ENCODE data around the gene CD40. TPM values are rescaled to one million over a fixed set of nuclear protein-coding genes. Genes with fewer than 3 reads are reported as not detected.

The CD40 gene
- total and polyA plus RNA-seq, 2 donors (not counting 1 experiment from before 2014, with no cell fraction given) = 1.5 to 2.3 TPM

GRCh38 chr20:46171909-46172308 is 53.8 kb downstream of the CD40 start:
- TF ChIP-seq EZH2 (IDR thresholded peaks at IDR 0.05; ENCODE audit: low read length, missing control alignments) (no peak), CTCF (conservative IDR thresholded peaks at IDR 0.05 in 1 of 2, IDR thresholded peaks at IDR 0.05 in 1 of 2; ENCODE audit: low read depth in 1 of 2, low read length in 2 of 2) (no peak)
- Histone ChIP-seq H3K27me3 (ENCODE audit: control insufficient read depth, insufficient read depth, low read length) (peaks cover 32% of the 10 kb centered on the region), H4K20me1 (ENCODE audit: control insufficient read depth, extremely low read depth, insufficient read depth, low read length) (no peaks in the 10 kb centered on the region), H3K27ac (ENCODE audit: insufficient read depth, low read length) (no peak overlapping the region), H3K36me3 (ENCODE audit: control insufficient read depth, insufficient read depth, low read length) (no peaks in the 10 kb centered on the region), H3K9ac (ENCODE audit: insufficient read depth, low read length) (no peak overlapping the region), H3K4me1 (ENCODE audit: control insufficient read depth, extremely low read depth, insufficient read depth, low read length) (no peaks in the 10 kb centered on the region), H3K4me3 (replicated peaks in 1 of 4; ENCODE audit: control extremely low read depth in 1 of 4, insufficient read depth in 1 of 4, low read depth in 3 of 4, low read length in 4 of 4) (no peak overlapping the region), H3K79me2 (ENCODE audit: control insufficient read depth, insufficient read depth, low read length) (no peaks in the 10 kb centered on the region), H3K9me3 (ENCODE audit: control insufficient read depth, insufficient read depth, low read depth, low read length) (no peaks in the 10 kb centered on the region), H2AFZ (ENCODE audit: low read length) (no peak overlapping the region), H3K4me2 (ENCODE audit: extremely low read depth, insufficient read depth, low read length) (no peak overlapping the region)
- no peak for DNase-seq (ENCODE audit: low read depth in 2 of 2)

- no peak for TF ChIP-seq EZH2 (IDR thresholded peaks at IDR 0.05; ENCODE audit: low read length, missing control alignments)
- TF ChIP-seq CTCF (conservative IDR thresholded peaks at IDR 0.05 in 1 of 2, IDR thresholded peaks at IDR 0.05 in 1 of 2; ENCODE audit: low read depth in 1 of 2, low read length in 2 of 2) = no peak
These were observed 54.3 kb downstream of the CD40 start for GRCh38 chr20:46172455-46172854.

GRCh38 chr20:46172961-46173536 is 54.9 kb downstream of the CD40 start:
- H2AFZ ChIP-seq (ENCODE audit: low read length) = no peak overlapping the region
- no peaks in the 10 kb centered on the region for H3K4me1 ChIP-seq (ENCODE audit: control insufficient read depth, extremely low read depth, insufficient read depth, low read length)
- H3K36me3 ChIP-seq (ENCODE audit: control insufficient read depth, insufficient read depth, low read length) = no peaks in the 10 kb centered on the region
- DNase-seq (ENCODE audit: low read depth in 2 of 2) = no peak
- H3K9ac ChIP-seq (ENCODE audit: insufficient read depth, low read length) = no peak overlapping the region
- H4K20me1 ChIP-seq (ENCODE audit: control insufficient read depth, extremely low read depth, insufficient read depth, low read length) = no peaks in the 10 kb centered on the region
- peaks cover 32% of the 10 kb centered on the region for H3K27me3 ChIP-seq (ENCODE audit: control insufficient read depth, insufficient read depth, low read length)
- TF ChIP-seq EZH2 (IDR thresholded peaks at IDR 0.05; ENCODE audit: low read length, missing control alignments) = no peak
- TF ChIP-seq CTCF (conservative IDR thresholded peaks at IDR 0.05 in 1 of 2, IDR thresholded peaks at IDR 0.05 in 1 of 2; ENCODE audit: low read depth in 1 of 2, low read length in 2 of 2) = no peak
- H3K9me3 ChIP-seq (ENCODE audit: control insufficient read depth, insufficient read depth, low read depth, low read length) = no peaks in the 10 kb centered on the region
- no peak overlapping the region for H3K4me2 ChIP-seq (ENCODE audit: extremely low read depth, insufficient read depth, low read length)
- no peak overlapping the region for H3K4me3 ChIP-seq (replicated peaks in 1 of 4; ENCODE audit: control extremely low read depth in 1 of 4, insufficient read depth in 1 of 4, low read depth in 3 of 4, low read length in 4 of 4)
- no peaks in the 10 kb centered on the region for H3K79me2 ChIP-seq (ENCODE audit: control insufficient read depth, insufficient read depth, low read length)
- no peak overlapping the region for H3K27ac ChIP-seq (ENCODE audit: insufficient read depth, low read length)

More at GRCh38 chr20:46172455-46172854, 54.3 kb downstream of the CD40 start:
- H3K4me1 ChIP-seq (ENCODE audit: control insufficient read depth, extremely low read depth, insufficient read depth, low read length) = no peaks in the 10 kb centered on the region
- H3K4me3 ChIP-seq (replicated peaks in 1 of 4; ENCODE audit: control extremely low read depth in 1 of 4, insufficient read depth in 1 of 4, low read depth in 3 of 4, low read length in 4 of 4) = no peak overlapping the region
- no peak for DNase-seq (ENCODE audit: low read depth in 2 of 2)
- no peaks in the 10 kb centered on the region for H4K20me1 ChIP-seq (ENCODE audit: control insufficient read depth, extremely low read depth, insufficient read depth, low read length)
- no peak overlapping the region for H3K9ac ChIP-seq (ENCODE audit: insufficient read depth, low read length)
- peaks cover 32% of the 10 kb centered on the region for H3K27me3 ChIP-seq (ENCODE audit: control insufficient read depth, insufficient read depth, low read length)
- H2AFZ ChIP-seq (ENCODE audit: low read length) = no peak overlapping the region
- H3K4me2 ChIP-seq (ENCODE audit: extremely low read depth, insufficient read depth, low read length) = no peak overlapping the region
- H3K27ac ChIP-seq (ENCODE audit: insufficient read depth, low read length) = no peak overlapping the region
- H3K36me3 ChIP-seq (ENCODE audit: control insufficient read depth, insufficient read depth, low read length) = no peaks in the 10 kb centered on the region
- no peaks in the 10 kb centered on the region for H3K79me2 ChIP-seq (ENCODE audit: control insufficient read depth, insufficient read depth, low read length)
- H3K9me3 ChIP-seq (ENCODE audit: control insufficient read depth, insufficient read depth, low read depth, low read length) = no peaks in the 10 kb centered on the region
